OCI-LY3 (cell line): ENCODE measurements around the gene LEMD3.

Experiments used
- H2AFZ ChIP-seq: fragments of 200-600, 300-600 bp; shearing (Covaris generic); 2 replicates; pipeline ENCODE4 v1.6.0; 2014; ENCODE audit warnings: antibody characterized with exemption, low read depth, low read length
- H3K27ac ChIP-seq: fragments of 200-600, 300-600 bp; sonication (generic); 2 replicates; pipeline ENCODE4 v1.5.1; 2014; ENCODE audit warnings: mild to moderate bottlenecking, low read length, moderate library complexity, mixed read lengths
- H3K27me3 ChIP-seq: fragments of 200-600, 300-600 bp; sonication (generic); 2 replicates; pipeline ENCODE4 v1.6.1; 2014; ENCODE audit warnings: low read depth, low read length, mixed read lengths
- H3K36me3 ChIP-seq: fragments of 200-600, 300-600 bp; sonication (generic); replicated peaks from 2 replicates; pipeline ENCODE3; 2014; ENCODE audit warnings: low read depth, low read length, mixed read lengths
- H3K4me1 ChIP-seq: fragments of 300-600, 200-600 bp; sonication (generic); 2 replicates; pipeline ENCODE4 v1.6.1; 2014; ENCODE audit warnings: low read length, mixed read lengths
- H3K4me2 ChIP-seq: fragments of 200-600, 300-600 bp; sonication (generic); 2 replicates; pipeline ENCODE4 v1.6.1; 2014; ENCODE audit warnings: low read length, mixed read lengths
- H3K4me3 ChIP-seq: fragments of 300-600, 200-600 bp; sonication (generic); 2 replicates; pipeline ENCODE4 v1.5.1; 2014; ENCODE audit warnings: antibody characterized with exemption, mild to moderate bottlenecking, low read length, moderate library complexity
- H3K79me2 ChIP-seq: fragments of 300-600, 200-600 bp; shearing (Covaris generic); 2 replicates; pipeline ENCODE4 v1.6.1; 2014; ENCODE audit warnings: mild to moderate bottlenecking, low read length, mixed read lengths
- H3K9ac ChIP-seq: fragments of 300-600, 200-600 bp; shearing (Covaris generic); 2 replicates; pipeline ENCODE4 v1.6.0; 2014; ENCODE audit warnings: mild to moderate bottlenecking, low read length, moderate library complexity
- H3K9me3 ChIP-seq: fragments of 200-600, 300-600 bp; shearing (Covaris generic); 2 replicates; pipeline ENCODE4 v1.6.1; 2014; ENCODE audit warnings: low read length, mixed read lengths; ENCODE audit not compliant: insufficient read depth
- H4K20me1 ChIP-seq: fragments of 200-600, 300-600 bp; sonication (generic); 2 replicates; pipeline ENCODE4 v1.6.1; 2016; ENCODE audit warnings: low read length, mixed read lengths; ENCODE audit not compliant: insufficient read depth
- CTCF ChIP-seq: fragments of 200-600, 300-600 bp; sonication (generic); IDR thresholded peaks from 2 replicates; pipeline ENCODE4 v1.5.1; 2014; ENCODE audit warnings: antibody characterized with exemption, low read length, low read depth
- EZH2phosphoT487 ChIP-seq: fragments of 200-600 bp; shearing (Covaris generic); IDR thresholded peaks from 2 replicates; pipeline ENCODE4 v1.6.1; 2018; ENCODE audit warnings: antibody characterized with exemption, mixed run types, low read depth

The LEMD3 gene

GRCh38 chr12:65147312-65147905 lies 22.0 kb upstream of the LEMD3 start:
- no peak overlapping the region for H2AFZ ChIP-seq
- H3K4me3 ChIP-seq = no peak overlapping the region
- H3K36me3 ChIP-seq = no peaks in the 10 kb centered on the region
- no peak overlapping the region for H3K9ac ChIP-seq
- no peak overlapping the region for H3K27ac ChIP-seq
- no peaks in the 10 kb centered on the region for H3K79me2 ChIP-seq
- TF ChIP-seq EZH2phosphoT487 (no peak), CTCF (no peak)
- no peak overlapping the region for H3K4me2 ChIP-seq
- H4K20me1 ChIP-seq = no peaks in the 10 kb centered on the region
- H3K4me1 ChIP-seq = no peaks in the 10 kb centered on the region
- no peaks in the 10 kb centered on the region for H3K27me3 ChIP-seq
- no peaks in the 10 kb centered on the region for H3K9me3 ChIP-seq

GRCh38 chr12:65152012-65152411 lies 17.4 kb upstream of the LEMD3 start:
- Histone ChIP-seq H3K4me1 (peaks cover 22% of the 10 kb centered on the region), H3K27ac (no peak overlapping the region), H3K4me3 (no peak overlapping the region), H3K27me3 (no peaks in the 10 kb centered on the region), H4K20me1 (no peaks in the 10 kb centered on the region), H3K79me2 (no peaks in the 10 kb centered on the region), H2AFZ (no peak overlapping the region), H3K4me2 (no peak overlapping the region), H3K9ac (no peak overlapping the region), H3K9me3 (no peaks in the 10 kb centered on the region), H3K36me3 (no peaks in the 10 kb centered on the region)
- TF ChIP-seq EZH2phosphoT487 (no peak), CTCF (no peak)

- no peaks in the 10 kb centered on the region for H3K36me3 ChIP-seq
- H3K4me1 ChIP-seq = peaks cover 28% of the 10 kb centered on the region
- no peak overlapping the region for H3K4me2 ChIP-seq
- no peaks in the 10 kb centered on the region for H3K27me3 ChIP-seq
- H3K79me2 ChIP-seq = no peaks in the 10 kb centered on the region
- no peak for TF ChIP-seq CTCF
- H3K9me3 ChIP-seq = no peaks in the 10 kb centered on the region
- H3K4me3 ChIP-seq = no peak overlapping the region
- H2AFZ ChIP-seq = no peak overlapping the region
- no peak overlapping the region for H3K27ac ChIP-seq
- no peaks in the 10 kb centered on the region for H4K20me1 ChIP-seq
- no peak overlapping the region for H3K9ac ChIP-seq
Measured at GRCh38 chr12:65152596-65152995, 16.8 kb upstream of the LEMD3 start.

GRCh38 chr12:65155784-65156183 lies 13.6 kb upstream of the LEMD3 start:
- H2AFZ ChIP-seq = 0 out of 2 replicates have a peak overlapping the region, but pooled peaks have one; percentile 30
- peaks cover 29% of the 10 kb centered on the region for H3K4me1 ChIP-seq
- no peaks in the 10 kb centered on the region for H3K79me2 ChIP-seq
- no peak for TF ChIP-seq CTCF
- TF ChIP-seq EZH2phosphoT487 = no peak
- H3K4me2 ChIP-seq = peak overlapping the region; percentile 77
- no peaks in the 10 kb centered on the region for H3K27me3 ChIP-seq
- peak overlapping the region; percentile 57 for H3K4me3 ChIP-seq
- H3K36me3 ChIP-seq = no peaks in the 10 kb centered on the region
- no peaks in the 10 kb centered on the region for H4K20me1 ChIP-seq
- H3K27ac ChIP-seq = peak overlapping the region; percentile 92
- H3K9me3 ChIP-seq = no peaks in the 10 kb centered on the region
- H3K9ac ChIP-seq = peak overlapping the region; percentile 51
